Measurements from ENCODE around the gene SPOCK1. TPM values are rescaled to one million over a fixed set of nuclear protein-coding genes. Genes with fewer than 3 reads are reported as not detected.

Gene SPOCK1
- polyA plus RNA-seq, 2 of the 4 experiments (the other 2 are of a cell fraction) = 28.9 to 40.8 TPM

DNA sequence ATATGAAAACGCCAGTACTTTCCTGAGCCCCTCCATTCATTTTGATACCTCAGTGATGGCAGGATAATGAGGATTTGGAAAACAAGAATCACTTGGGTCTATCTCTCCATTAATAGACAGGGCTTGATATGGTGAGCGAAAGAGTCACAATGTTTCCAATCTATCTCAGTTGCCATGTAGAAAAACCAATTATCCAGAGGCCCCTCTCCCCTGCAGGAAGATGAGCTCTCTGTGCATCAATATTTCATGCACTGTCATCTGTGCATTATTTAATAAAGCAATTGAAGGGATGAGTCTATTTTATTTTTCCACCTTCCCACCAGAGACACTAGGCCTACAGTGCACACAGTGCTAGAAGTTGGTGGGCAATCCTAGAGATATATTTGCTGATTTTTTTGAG lies 326.9 kb downstream of the SPOCK1 start:
- Histone ChIP-seq H3K4me1 (no peaks in the 10 kb centered on the region), H3K27ac (no peak overlapping the region), H3K4me2 (no peak overlapping the region), H3K9me3 (no peaks in the 10 kb centered on the region), H3K4me3 (no peak overlapping the region)
- TF ChIP-seq ESRRA (IDR thresholded peaks at IDR 0.05; ENCODE audit: borderline replicate concordance, low read length) = no peak
- TF ChIP-seq SREBF2 (IDR thresholded peaks at IDR 0.05) = no peak
- no peak for TF ChIP-seq EHF (CRISPR knock-in tag; IDR thresholded peaks at IDR 0.05)
- no peak for TF ChIP-seq HDAC2 (IDR thresholded peaks at IDR 0.05)
- TF ChIP-seq, protein P1, sequence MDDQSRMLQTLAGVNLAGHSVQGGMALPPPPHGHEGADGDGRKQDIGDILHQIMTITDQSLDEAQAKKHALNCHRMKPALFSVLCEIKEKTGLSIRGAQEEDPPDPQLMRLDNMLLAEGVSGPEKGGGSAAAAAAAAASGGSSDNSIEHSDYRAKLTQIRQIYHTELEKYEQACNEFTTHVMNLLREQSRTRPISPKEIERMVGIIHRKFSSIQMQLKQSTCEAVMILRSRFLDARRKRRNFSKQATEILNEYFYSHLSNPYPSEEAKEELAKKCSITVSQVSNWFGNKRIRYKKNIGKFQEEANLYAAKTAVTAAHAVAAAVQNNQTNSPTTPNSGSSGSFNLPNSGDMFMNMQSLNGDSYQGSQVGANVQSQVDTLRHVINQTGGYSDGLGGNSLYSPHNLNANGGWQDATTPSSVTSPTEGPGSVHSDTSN (IDR thresholded peaks at IDR 0.05) = no peak
- TF ChIP-seq MAFK (IDR thresholded peaks at IDR 0.05; ENCODE audit: partially characterized antibody) = no peak
- TF ChIP-seq RCOR1 (IDR thresholded peaks at IDR 0.05; ENCODE audit: low read depth, low read length) = no peak
- no peak for TF ChIP-seq FOSB (CRISPR knock-in tag; IDR thresholded peaks at IDR 0.05)
- no peak for TF ChIP-seq JUNB (IDR thresholded peaks at IDR 0.05)
- TF ChIP-seq MAZ (IDR thresholded peaks at IDR 0.05; ENCODE audit: borderline replicate concordance, low read depth, low read length) = no peak
- TF ChIP-seq, protein P2, sequence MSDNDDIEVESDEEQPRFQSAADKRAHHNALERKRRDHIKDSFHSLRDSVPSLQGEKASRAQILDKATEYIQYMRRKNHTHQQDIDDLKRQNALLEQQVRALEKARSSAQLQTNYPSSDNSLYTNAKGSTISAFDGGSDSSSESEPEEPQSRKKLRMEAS (IDR thresholded peaks at IDR 0.05) = no peak
- no peak for TF ChIP-seq RNF2 (IDR thresholded peaks at IDR 0.05; ENCODE audit: borderline replicate concordance, low read depth)
- no peak for TF ChIP-seq HOXA7 (CRISPR knock-in tag; IDR thresholded peaks at IDR 0.05)
- TF ChIP-seq ZC3H11A (IDR thresholded peaks at IDR 0.05) = no peak
- TF ChIP-seq POLR2AphosphoS2 (conservative IDR thresholded peaks at IDR 0.05; ENCODE audit: low read length) = no peak
- TF ChIP-seq FOSL2 (IDR thresholded peaks at IDR 0.05) = no peak
- TF ChIP-seq FOSL2 (CRISPR knock-in tag; IDR thresholded peaks at IDR 0.05) = no peak
- CTCF ChIA-PET = interaction anchor here (0.8 to 1.0 kb wide), 2 partner anchors 10 kb away, joined by 4 read pairs; no protein-coding TSS in a partner anchor
- FAIRE-seq (no peak), ATAC-seq (no peak), DNase-seq (ENCODE audit: low read depth in 1 of 2, low spot score in 1 of 2) (no peak)
- POLR2A ChIA-PET = no interaction called here
- 52% methylated on average over 2 of the region's 2 CpGs for WGBS (ENCODE audit: missing lambda C conversion rate)

DNA sequence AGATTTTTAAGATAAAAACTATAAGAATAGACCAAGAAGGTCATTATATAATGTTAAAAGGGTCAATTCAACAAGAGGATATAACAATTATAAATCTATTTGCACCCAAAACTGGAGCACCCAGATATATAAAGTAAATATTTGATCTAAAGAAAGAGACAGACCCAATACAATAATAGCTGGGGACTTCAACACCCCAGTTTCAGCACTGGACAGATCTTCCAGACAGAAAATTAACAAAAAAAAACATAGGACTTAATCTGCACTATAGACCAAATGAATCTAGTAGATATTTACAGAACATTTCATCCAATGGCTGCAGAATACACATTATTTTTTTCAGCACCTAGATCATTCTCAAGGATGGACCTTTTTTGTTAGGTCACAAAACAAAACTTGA lies 331.9 kb downstream of the SPOCK1 start:
- H3K4me3 ChIP-seq = no peak overlapping the region
- H3K4me2 ChIP-seq = no peak overlapping the region
- FAIRE-seq (no peak), ATAC-seq (no peak), DNase-seq (ENCODE audit: low read depth in 1 of 2, low spot score in 1 of 2) (no peak)
- no peak overlapping the region for H3K27ac ChIP-seq
- POLR2A ChIA-PET = no interaction called here
- no peaks in the 10 kb centered on the region for H3K4me1 ChIP-seq
- no peaks in the 10 kb centered on the region for H3K9me3 ChIP-seq
- CTCF ChIA-PET = no interaction called here
- TF ChIP-seq MAZ (IDR thresholded peaks at IDR 0.05; ENCODE audit: borderline replicate concordance, low read depth, low read length) (no peak), EP300 (IDR thresholded peaks at IDR 0.05) (no peak), REST (IDR thresholded peaks at IDR 0.05) (peak; percentile 74)

DNA sequence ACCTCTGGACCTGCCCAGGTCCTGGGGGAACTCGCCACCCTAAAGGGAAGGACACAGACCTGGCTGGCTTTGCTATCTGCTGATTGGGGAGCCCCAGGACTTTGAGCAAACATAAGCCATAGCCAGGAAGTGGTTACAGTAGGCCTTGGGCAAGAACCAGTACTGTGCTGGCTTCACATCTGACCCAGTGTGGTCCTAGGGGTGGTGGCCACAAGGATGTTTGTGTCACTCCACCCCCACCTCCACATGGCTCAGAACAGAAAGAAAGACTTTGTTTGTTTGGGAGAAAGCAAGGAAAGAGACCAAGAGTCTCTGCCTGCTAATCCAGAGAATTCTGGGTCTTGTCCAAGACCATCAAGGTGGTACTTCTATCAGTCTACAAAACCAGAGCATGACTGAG lies 334.2 kb downstream of the SPOCK1 start:
- no peak overlapping the region for H3K4me3 ChIP-seq
- CTCF ChIA-PET = no interaction called here
- ATAC-seq (no peak), FAIRE-seq (no peak), DNase-seq (ENCODE audit: low read depth in 1 of 2, low spot score in 1 of 2) (no peak)
- H3K9me3 ChIP-seq = no peaks in the 10 kb centered on the region
- no peak overlapping the region for H3K27ac ChIP-seq
- no peak overlapping the region for H3K4me2 ChIP-seq
- POLR2A ChIA-PET = no interaction called here
- no peaks in the 10 kb centered on the region for H3K4me1 ChIP-seq
- no peak for TF ChIP-seq MYC (IDR thresholded peaks at IDR 0.05; ENCODE audit: borderline replicate concordance, low read length)
- TF ChIP-seq, protein P3, sequence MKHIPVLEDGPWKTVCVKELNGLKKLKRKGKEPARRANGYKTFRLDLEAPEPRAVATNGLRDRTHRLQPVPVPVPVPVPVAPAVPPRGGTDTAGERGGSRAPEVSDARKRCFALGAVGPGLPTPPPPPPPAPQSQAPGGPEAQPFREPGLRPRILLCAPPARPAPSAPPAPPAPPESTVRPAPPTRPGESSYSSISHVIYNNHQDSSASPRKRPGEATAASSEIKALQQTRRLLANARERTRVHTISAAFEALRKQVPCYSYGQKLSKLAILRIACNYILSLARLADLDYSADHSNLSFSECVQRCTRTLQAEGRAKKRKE (CRISPR knock-in tag; IDR thresholded peaks at IDR 0.05; ENCODE audit: low read depth) = no peak
- TF ChIP-seq BHLHE40 (IDR thresholded peaks at IDR 0.05; ENCODE audit: low read depth, low read length) = no peak
- no peak for TF ChIP-seq KDM1A (IDR thresholded peaks at IDR 0.05; ENCODE audit: low read depth)
- TF ChIP-seq, protein P1 (IDR thresholded peaks at IDR 0.05) = no peak
- TF ChIP-seq JUN (IDR thresholded peaks at IDR 0.05) = no peak
- WGBS (ENCODE audit: missing lambda C conversion rate) = 58% methylated on average over 1 of the region's 1 CpG
